Peyer's patch (tissue), 4 donors: ENCODE measurements around the gene IL12RB2.

Source experiments
- POLR2A ChIP-seq, 2 donors: fragments of 450-650 bp; IDR thresholded peaks; one replicate each; pipeline ENCODE4 v1.5.1; 2017; ENCODE audit warnings: antibody characterized with exemption in 2 of 2, mild to moderate bottlenecking in 2 of 2, moderate library complexity in 2 of 2
- TF ChIP-seq, protein P1 (sequence below), 6 experiments: fragments of 450-650 bp in 4 of 6; fragments of 200-600 bp in 2 of 6; sonication (generic) in 1 of 6; IDR thresholded peaks; one replicate each; pipeline ENCODE4 v1.5.1; 2017 to 2019; ENCODE audit warnings: antibody characterized with exemption in 6 of 6, mild to moderate bottlenecking in 3 of 6, moderate library complexity in 1 of 6

GRCh38 chr1:67431869-67432578, 124.4 kb downstream of the IL12RB2 start:
- no peak for TF ChIP-seq POLR2A (IDR thresholded peaks at IDR 0.05)
- TF ChIP-seq, protein P1, sequence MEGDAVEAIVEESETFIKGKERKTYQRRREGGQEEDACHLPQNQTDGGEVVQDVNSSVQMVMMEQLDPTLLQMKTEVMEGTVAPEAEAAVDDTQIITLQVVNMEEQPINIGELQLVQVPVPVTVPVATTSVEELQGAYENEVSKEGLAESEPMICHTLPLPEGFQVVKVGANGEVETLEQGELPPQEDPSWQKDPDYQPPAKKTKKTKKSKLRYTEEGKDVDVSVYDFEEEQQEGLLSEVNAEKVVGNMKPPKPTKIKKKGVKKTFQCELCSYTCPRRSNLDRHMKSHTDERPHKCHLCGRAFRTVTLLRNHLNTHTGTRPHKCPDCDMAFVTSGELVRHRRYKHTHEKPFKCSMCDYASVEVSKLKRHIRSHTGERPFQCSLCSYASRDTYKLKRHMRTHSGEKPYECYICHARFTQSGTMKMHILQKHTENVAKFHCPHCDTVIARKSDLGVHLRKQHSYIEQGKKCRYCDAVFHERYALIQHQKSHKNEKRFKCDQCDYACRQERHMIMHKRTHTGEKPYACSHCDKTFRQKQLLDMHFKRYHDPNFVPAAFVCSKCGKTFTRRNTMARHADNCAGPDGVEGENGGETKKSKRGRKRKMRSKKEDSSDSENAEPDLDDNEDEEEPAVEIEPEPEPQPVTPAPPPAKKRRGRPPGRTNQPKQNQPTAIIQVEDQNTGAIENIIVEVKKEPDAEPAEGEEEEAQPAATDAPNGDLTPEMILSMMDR (IDR thresholded peaks at IDR 0.05) = no peak
